GM21723 (cell line): ENCODE data around the gene ANKRD28.
A peak's percentile ranks its signal among the peaks of the same experiment; 100 is the strongest.
"Not testable (repeated sequence)": the region's sequence is repeated elsewhere in the genome, so short reads cannot be mapped to it uniquely, and the experiment has no call there.

Source experiments
- ATAC-seq: cut with Tn5 transposase; IDR thresholded peaks from one replicate; pipeline ENCODE4 v1.9.1; 2021; ENCODE audit warnings: mild to moderate bottlenecking, moderate library complexity; ENCODE audit not compliant: unreplicated experiment

Gene ANKRD28

GRCh38 chr3:15778332-15778858, 19.4 kb downstream of the ANKRD28 start:
- ATAC-seq = no peak

- ATAC-seq = peak; percentile 78
Measured at GRCh38 chr3:15774931-15775560, 22.7 kb downstream of the ANKRD28 start.

- no peak for ATAC-seq
Measured at GRCh38 chr3:15771444-15771843, 26.3 kb downstream of the ANKRD28 start.

- no peak for ATAC-seq
Measured at GRCh38 chr3:15769256-15769915, 28.4 kb downstream of the ANKRD28 start.

GRCh38 chr3:15768421-15769255, 29.1 kb downstream of the ANKRD28 start:
- peak; percentile 89 for ATAC-seq

GRCh38 chr3:15766406-15766805, 31.4 kb downstream of the ANKRD28 start:
- ATAC-seq = no peak

GRCh38 chr3:15758295-15758694, 39.5 kb downstream of the ANKRD28 start:
- ATAC-seq = no peak

- ATAC-seq = no peak
Measured at GRCh38 chr3:15757824-15758223, 40.0 kb downstream of the ANKRD28 start.

GRCh38 chr3:15756505-15756904, 41.3 kb downstream of the ANKRD28 start:
- ATAC-seq = no peak

GRCh38 chr3:15755780-15756179, 42.0 kb downstream of the ANKRD28 start:
- ATAC-seq = no peak

GRCh38 chr3:15755181-15755580, 42.6 kb downstream of the ANKRD28 start:
- no peak for ATAC-seq

- ATAC-seq = no peak
Measured at GRCh38 chr3:15754047-15754446, 43.7 kb downstream of the ANKRD28 start.

- no peak for ATAC-seq
Measured at GRCh38 chr3:15753056-15753710, 44.6 kb downstream of the ANKRD28 start.

- no peak for ATAC-seq
Measured at GRCh38 chr3:15750879-15751278, 46.9 kb downstream of the ANKRD28 start.

GRCh38 chr3:15750143-15750542, 47.6 kb downstream of the ANKRD28 start:
- no peak for ATAC-seq

GRCh38 chr3:15745896-15746295, 51.9 kb downstream of the ANKRD28 start:
- ATAC-seq = not testable (repeated sequence)

- ATAC-seq = no peak
Measured at GRCh38 chr3:15744176-15744575, 53.6 kb downstream of the ANKRD28 start.

GRCh38 chr3:15743587-15744009, 54.2 kb downstream of the ANKRD28 start:
- no peak for ATAC-seq

- ATAC-seq = not testable (repeated sequence)
Measured at GRCh38 chr3:15742236-15742635, 55.5 kb downstream of the ANKRD28 start.

GRCh38 chr3:15738616-15739005, 59.2 kb downstream of the ANKRD28 start:
- ATAC-seq = not testable (repeated sequence)

- no peak for ATAC-seq
Measured at GRCh38 chr3:15731024-15731423, 66.8 kb downstream of the ANKRD28 start.
